ENCODE data around the gene SKIC3.
A peak's percentile ranks its signal among the peaks of the same experiment; 100 is the strongest.

The SKIC3 gene

DNA sequence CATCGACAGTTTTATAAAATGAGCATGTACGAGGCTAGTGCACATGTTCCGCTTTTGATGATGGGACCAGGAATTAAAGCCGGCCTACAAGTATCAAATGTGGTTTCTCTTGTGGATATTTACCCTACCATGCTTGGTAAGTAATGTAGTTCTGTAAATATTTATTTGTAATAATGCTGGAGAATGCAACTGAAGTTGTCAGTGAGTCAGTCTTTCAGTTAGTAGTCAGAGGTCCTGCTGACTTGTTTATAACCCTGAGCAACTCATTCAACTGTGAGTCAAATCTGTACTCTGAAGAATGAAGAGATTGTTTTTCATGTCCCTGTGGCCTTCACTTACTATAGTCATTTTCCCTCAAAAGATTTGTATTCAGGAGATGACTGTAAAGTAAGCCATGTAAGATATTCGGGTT, 36.7 kb upstream of the SKIC3 start:
- H4K8ac ChIP-seq (ENCODE audit: low read length): no peak overlapping the region
- H3K27me3 ChIP-seq (ENCODE audit: control insufficient read depth in 1 of 2, insufficient read depth in 1 of 2, low read length in 2 of 2): no peaks in the 10 kb centered on the region
- no peak overlapping the region for H2AFZ ChIP-seq (ENCODE audit: low read depth, low read length)
- no peak overlapping the region for H2BK120ac ChIP-seq (ENCODE audit: low read depth, low read length)
- no peak overlapping the region for H3K23ac ChIP-seq (ENCODE audit: low read length in 2 of 2)
- H3K27ac ChIP-seq (ENCODE audit: low read length, poor library complexity, severe bottlenecking): no peak overlapping the region
- no peak overlapping the region for H3K18ac ChIP-seq (ENCODE audit: low read depth in 1 of 2, low read length in 2 of 2)
- H2BK5ac ChIP-seq (ENCODE audit: low read depth, low read length, poor library complexity, severe bottlenecking): no peak overlapping the region
- no peak overlapping the region for H3K4me3 ChIP-seq (ENCODE audit: insufficient read depth in 1 of 2, low read depth in 1 of 2, low read length in 2 of 2)
- no peak overlapping the region for H3K4me2 ChIP-seq (ENCODE audit: low read length, poor library complexity, severe bottlenecking)
- H3K14ac ChIP-seq (ENCODE audit: low read length in 2 of 2): no peak overlapping the region
- no peaks in the 10 kb centered on the region for H3K79me1 ChIP-seq (replicated peaks; ENCODE audit: low read length, poor library complexity, severe bottlenecking)
- H3K36me3 ChIP-seq (ENCODE audit: control insufficient read depth in 1 of 2, insufficient read depth in 2 of 2, low read depth in 1 of 2, low read length in 2 of 2): peaks cover 0 to 3% of the 10 kb centered on the region in 2 experiments
- H4K91ac ChIP-seq (ENCODE audit: low read length): no peak overlapping the region
- WGBS: 36% methylated on average over 4 of the region's 5 CpGs
- H3K4me1 ChIP-seq (ENCODE audit: control insufficient read depth, insufficient read depth, low read depth, low read length): no peaks in the 10 kb centered on the region
- peak; percentile 88 for DNase-seq
- H3K9me3 ChIP-seq (ENCODE audit: control insufficient read depth, low read length): no peaks in the 10 kb centered on the region
- H3K4ac ChIP-seq (ENCODE audit: low read depth in 1 of 2, low read length in 2 of 2): no peak overlapping the region
- H2AK5ac ChIP-seq (ENCODE audit: low read length, severe bottlenecking): no peak overlapping the region
- H2BK15ac ChIP-seq (ENCODE audit: low read depth, poor library complexity, severe bottlenecking): no peak overlapping the region
- peak overlapping the region; percentile 76 for H3K9ac ChIP-seq (ENCODE audit: low read length)
- H2BK12ac ChIP-seq (ENCODE audit: low read length in 2 of 2): no peak overlapping the region

DNA sequence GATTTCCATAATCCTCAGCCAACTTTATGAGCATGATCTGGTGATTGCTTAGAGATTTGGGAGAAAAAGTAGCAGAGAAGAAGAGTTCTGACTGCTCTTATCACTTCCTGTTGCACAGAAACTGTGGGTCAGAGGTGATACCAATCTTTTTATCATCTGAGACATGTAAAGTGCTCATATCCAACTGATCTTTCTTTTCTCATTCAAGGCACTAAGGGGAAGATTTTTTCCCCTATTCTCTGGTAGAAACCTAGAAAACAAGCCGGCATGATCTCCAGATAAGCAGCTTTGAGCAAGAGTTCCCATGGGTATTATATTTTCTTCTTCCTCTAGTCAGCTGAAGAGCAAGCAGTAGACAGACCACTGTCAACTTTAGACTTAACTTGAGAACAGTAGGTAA, 36.1 kb upstream of the SKIC3 start:
- Histone ChIP-seq H3K27ac (ENCODE audit: low read length, poor library complexity, severe bottlenecking) (no peak overlapping the region), H2AK5ac (ENCODE audit: low read length, severe bottlenecking) (no peak overlapping the region), H3K23ac (ENCODE audit: low read length in 2 of 2) (no peak overlapping the region), H3K18ac (ENCODE audit: low read depth in 1 of 2, low read length in 2 of 2) (no peak overlapping the region), H3K4me2 (ENCODE audit: low read length, poor library complexity, severe bottlenecking) (no peak overlapping the region), H4K91ac (ENCODE audit: low read length) (no peak overlapping the region), H3K9ac (ENCODE audit: low read length) (peak overlapping the region; percentile 26), H3K14ac (ENCODE audit: low read length in 2 of 2) (no peak overlapping the region), H3K79me1 (replicated peaks; ENCODE audit: low read length, poor library complexity, severe bottlenecking) (no peaks in the 10 kb centered on the region), H3K4ac (ENCODE audit: low read depth in 1 of 2, low read length in 2 of 2) (no peak overlapping the region), H4K8ac (ENCODE audit: low read length) (no peak overlapping the region), H2BK15ac (ENCODE audit: low read depth, poor library complexity, severe bottlenecking) (no peak overlapping the region), H3K4me3 (ENCODE audit: insufficient read depth in 1 of 2, low read depth in 1 of 2, low read length in 2 of 2) (no peak overlapping the region), H3K4me1 (ENCODE audit: control insufficient read depth, insufficient read depth, low read depth, low read length) (no peaks in the 10 kb centered on the region), H3K9me3 (ENCODE audit: control insufficient read depth, low read length) (no peaks in the 10 kb centered on the region), H2BK120ac (ENCODE audit: low read depth, low read length) (no peak overlapping the region), H3K36me3 (ENCODE audit: control insufficient read depth in 1 of 2, insufficient read depth in 2 of 2, low read depth in 1 of 2, low read length in 2 of 2) (peaks cover 0 to 3% of the 10 kb centered on the region in 2 experiments), H2BK5ac (ENCODE audit: low read depth, low read length, poor library complexity, severe bottlenecking) (no peak overlapping the region), H2BK12ac (ENCODE audit: low read length in 2 of 2) (no peak overlapping the region), H3K27me3 (ENCODE audit: control insufficient read depth in 1 of 2, insufficient read depth in 1 of 2, low read length in 2 of 2) (no peaks in the 10 kb centered on the region), H2AFZ (ENCODE audit: low read depth, low read length) (no peak overlapping the region)
- WGBS: 20% methylated on average over 1 of the region's 1 CpG
- peak; percentile 24 for DNase-seq

GRCh38 chr5:95583992-95584391, 29.2 kb upstream of the SKIC3 start:
- Histone ChIP-seq H3K27ac (ENCODE audit: low read length, poor library complexity, severe bottlenecking) (no peak overlapping the region), H3K9ac (ENCODE audit: low read length) (no peak overlapping the region), H3K36me3 (ENCODE audit: control insufficient read depth in 1 of 2, insufficient read depth in 2 of 2, low read depth in 1 of 2, low read length in 2 of 2) (peaks cover 0 to 17% of the 10 kb centered on the region in 2 experiments), H3K27me3 (ENCODE audit: control insufficient read depth in 1 of 2, insufficient read depth in 1 of 2, low read length in 2 of 2) (no peaks in the 10 kb centered on the region), H3K14ac (ENCODE audit: low read length in 2 of 2) (no peak overlapping the region), H2AK5ac (ENCODE audit: low read length, severe bottlenecking) (no peak overlapping the region), H3K4me1 (ENCODE audit: control insufficient read depth, insufficient read depth, low read depth, low read length) (no peaks in the 10 kb centered on the region), H3K4me3 (ENCODE audit: insufficient read depth in 1 of 2, low read depth in 1 of 2, low read length in 2 of 2) (no peak overlapping the region), H2BK5ac (ENCODE audit: low read depth, low read length, poor library complexity, severe bottlenecking) (no peak overlapping the region), H3K4me2 (ENCODE audit: low read length, poor library complexity, severe bottlenecking) (no peak overlapping the region), H3K18ac (ENCODE audit: low read depth in 1 of 2, low read length in 2 of 2) (no peak overlapping the region), H3K4ac (ENCODE audit: low read depth in 1 of 2, low read length in 2 of 2) (no peak overlapping the region), H2BK15ac (ENCODE audit: low read depth, poor library complexity, severe bottlenecking) (no peak overlapping the region), H2BK12ac (ENCODE audit: low read length in 2 of 2) (no peak overlapping the region), H2AFZ (ENCODE audit: low read depth, low read length) (no peak overlapping the region), H3K9me3 (ENCODE audit: control insufficient read depth, low read length) (no peaks in the 10 kb centered on the region), H4K8ac (ENCODE audit: low read length) (no peak overlapping the region), H2BK120ac (ENCODE audit: low read depth, low read length) (no peak overlapping the region), H4K91ac (ENCODE audit: low read length) (no peak overlapping the region), H3K79me1 (replicated peaks; ENCODE audit: low read length, poor library complexity, severe bottlenecking) (no peaks in the 10 kb centered on the region), H3K23ac (ENCODE audit: low read length in 2 of 2) (no peak overlapping the region)
- WGBS: 92% methylated on average over 1 of the region's 1 CpG
- DNase-seq: no peak

DNA sequence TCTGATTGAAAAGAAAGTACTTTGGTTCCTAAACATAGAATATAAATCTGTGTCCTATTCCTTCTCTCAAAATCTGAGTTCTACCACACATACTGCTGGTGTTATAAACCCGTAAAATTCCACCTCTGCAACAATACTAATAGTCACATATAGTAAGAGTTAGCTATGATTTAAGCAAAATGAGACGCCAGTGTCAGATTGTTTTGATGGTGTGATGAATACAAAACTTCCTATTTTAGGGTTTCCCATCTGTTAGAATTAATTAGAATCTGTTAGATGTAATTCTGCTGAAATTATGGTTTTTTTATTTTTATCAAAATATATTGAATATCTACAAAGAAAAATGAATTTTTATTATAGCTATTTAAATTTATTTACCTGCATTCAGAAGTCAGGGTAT, 26.8 kb upstream of the SKIC3 start:
- Histone ChIP-seq H2AFZ (ENCODE audit: low read depth, low read length) (no peak overlapping the region), H3K4me1 (ENCODE audit: control insufficient read depth, insufficient read depth, low read depth, low read length) (no peaks in the 10 kb centered on the region), H4K91ac (ENCODE audit: low read length) (no peak overlapping the region), H3K27me3 (ENCODE audit: control insufficient read depth in 1 of 2, insufficient read depth in 1 of 2, low read length in 2 of 2) (no peaks in the 10 kb centered on the region), H3K14ac (ENCODE audit: low read length in 2 of 2) (no peak overlapping the region), H3K4ac (ENCODE audit: low read depth in 1 of 2, low read length in 2 of 2) (no peak overlapping the region), H2BK15ac (ENCODE audit: low read depth, poor library complexity, severe bottlenecking) (no peak overlapping the region), H3K23ac (ENCODE audit: low read length in 2 of 2) (no peak overlapping the region), H3K27ac (ENCODE audit: low read length, poor library complexity, severe bottlenecking) (no peak overlapping the region), H3K9ac (ENCODE audit: low read length) (no peak overlapping the region), H2BK120ac (ENCODE audit: low read depth, low read length) (no peak overlapping the region), H2BK12ac (ENCODE audit: low read length in 2 of 2) (no peak overlapping the region), H2BK5ac (ENCODE audit: low read depth, low read length, poor library complexity, severe bottlenecking) (no peak overlapping the region), H3K18ac (ENCODE audit: low read depth in 1 of 2, low read length in 2 of 2) (no peak overlapping the region), H3K4me3 (ENCODE audit: insufficient read depth in 1 of 2, low read depth in 1 of 2, low read length in 2 of 2) (no peak overlapping the region), H3K9me3 (ENCODE audit: control insufficient read depth, low read length) (no peaks in the 10 kb centered on the region), H3K79me1 (replicated peaks; ENCODE audit: low read length, poor library complexity, severe bottlenecking) (peaks cover 2% of the 10 kb centered on the region), H4K8ac (ENCODE audit: low read length) (no peak overlapping the region), H3K4me2 (ENCODE audit: low read length, poor library complexity, severe bottlenecking) (no peak overlapping the region), H3K36me3 (ENCODE audit: control insufficient read depth in 1 of 2, insufficient read depth in 2 of 2, low read depth in 1 of 2, low read length in 2 of 2) (peaks cover 0 to 14% of the 10 kb centered on the region in 2 experiments), H2AK5ac (ENCODE audit: low read length, severe bottlenecking) (no peak overlapping the region)
- no CpG with 5 or more reads among the region's 2 CpGs for WGBS
- DNase-seq: no peak
